GM12878 (cell line): ENCODE data around the gene ING4. TPM values are rescaled to one million over a fixed set of nuclear protein-coding genes. Genes with fewer than 3 reads are reported as not detected.

Experiments
- ATF3 ChIP-seq: IDR thresholded peaks from 2 replicates; pipeline ENCODE4 v1.6.1; 2011; ENCODE audit warnings: low read depth, mild to moderate bottlenecking, low read length, moderate library complexity, borderline replicate concordance; ENCODE audit errors: extremely low read depth
- BHLHE40 ChIP-seq, 2 experiments: fragments of 450-650 bp in 1 of 2; IDR thresholded peaks; 2 replicates each; pipeline ENCODE4 v1.6.1; 2011 to 2017; ENCODE audit warnings: low read depth in 2 of 2, borderline replicate concordance in 1 of 2, improper control_type of control experiment in 1 of 2, low read length in 1 of 2, mild to moderate bottlenecking in 1 of 2
- CHD2 ChIP-seq: IDR thresholded peaks from 2 replicates; pipeline ENCODE4 v1.6.1; 2011; ENCODE audit warnings: low read depth, low read length, improper control_type of control experiment, borderline replicate concordance
- CHD4 ChIP-seq: fragments of 200-600 bp; sonication (generic); IDR thresholded peaks from 2 replicates; pipeline ENCODE4 v1.6.1; 2016; ENCODE audit warnings: mild to moderate bottlenecking
- CREB1 ChIP-seq: IDR thresholded peaks from 2 replicates; pipeline ENCODE4 v1.6.1; 2012; ENCODE audit warnings: low read depth, mild to moderate bottlenecking, inconsistent platforms
- E2F4 ChIP-seq: IDR thresholded peaks from 2 replicates; pipeline ENCODE4 v1.6.1; 2012; ENCODE audit warnings: low read depth, low read length, improper control_type of control experiment
- EED ChIP-seq: sonication (generic); IDR thresholded peaks from 2 replicates; pipeline ENCODE4 v1.6.1; 2016; ENCODE audit warnings: antibody characterized with exemption, low read depth
- ELK1 ChIP-seq: IDR thresholded peaks from 2 replicates; pipeline ENCODE4 v1.6.1; 2012; ENCODE audit warnings: low read depth, low read length, improper control_type of control experiment
- HDGF ChIP-seq: fragments of 450-650 bp; IDR thresholded peaks from 2 replicates; pipeline ENCODE4 v1.6.1; 2016; ENCODE audit warnings: antibody characterized with exemption
- IRF4 ChIP-seq: IDR thresholded peaks from 2 replicates; pipeline ENCODE4 v1.6.1; 2011; ENCODE audit warnings: low read depth, low read length
- JUNB ChIP-seq: IDR thresholded peaks from 2 replicates; pipeline ENCODE4 v1.6.1; 2016; ENCODE audit warnings: antibody characterized with exemption, mild to moderate bottlenecking
- NFIC ChIP-seq: IDR thresholded peaks from 2 replicates; pipeline ENCODE4 v1.6.1; 2012; ENCODE audit warnings: low read depth, mild to moderate bottlenecking, inconsistent platforms, low read length, moderate library complexity
- PRDM15 ChIP-seq: fragments of 450-650 bp; formaldehyde crosslinking; IDR thresholded peaks from 2 replicates; pipeline ENCODE4 v1.4.0; 2020; ENCODE audit warnings: mild to moderate bottlenecking, moderate library complexity
- RFX5 ChIP-seq: IDR thresholded peaks from 2 replicates; pipeline ENCODE4 v1.6.1; 2011; ENCODE audit warnings: low read depth, low read length, improper control_type of control experiment
- SMAD1 ChIP-seq: fragments of 450-650 bp; IDR thresholded peaks from 2 replicates; pipeline ENCODE4 v1.6.1; 2018; ENCODE audit warnings: mild to moderate bottlenecking, low read depth; ENCODE audit not compliant: partially characterized antibody
- SP1 ChIP-seq: IDR thresholded peaks from one replicate; pipeline ENCODE4 v1.6.1; 2011; ENCODE audit warnings: low read depth, low read length
- SREBF1 ChIP-seq: IDR thresholded peaks from 2 replicates; pipeline ENCODE4 v1.6.1; 2012; ENCODE audit warnings: mild to moderate bottlenecking, low read length
- SREBF2 ChIP-seq: IDR thresholded peaks from 2 replicates; pipeline ENCODE4 v1.6.1; 2012; ENCODE audit warnings: mild to moderate bottlenecking, low read length
- TAF1 ChIP-seq: IDR thresholded peaks from 2 replicates; pipeline ENCODE4 v1.6.1; 2011; ENCODE audit warnings: mild to moderate bottlenecking, low read depth, low read length, borderline replicate concordance
- TBL1XR1 ChIP-seq: IDR thresholded peaks from 2 replicates; pipeline ENCODE4 v1.6.1; 2012; ENCODE audit warnings: low read depth, low read length, improper control_type of control experiment
- ZBED1 ChIP-seq: IDR thresholded peaks from 2 replicates; pipeline ENCODE4 v1.6.1; 2016; ENCODE audit warnings: borderline replicate concordance
- ZNF217 ChIP-seq: fragments of 450-650 bp; IDR thresholded peaks from 2 replicates; pipeline ENCODE4 v1.6.1; 2017; ENCODE audit warnings: antibody characterized with exemption, mild to moderate bottlenecking
- ZNF274 ChIP-seq: IDR thresholded peaks from one replicate; pipeline ENCODE4 v1.8.0; 2011; ENCODE audit not compliant: insufficient read length, insufficient read depth
- polyA plus RNA-seq, 11 experiments: library from polyadenylated mRNA; depleted of rRNA in 4 of 11; unstranded in 6 of 11; stranded (reverse) in 5 of 11; fragments of >200 nt; fragmentation: Nextera tagmentation in 4 of 11; fragmentation: Illumina TruSeq in 1 of 11; extraction: Ambion mirVana in 4 of 11; extraction: Trizol in 1 of 11; gene quantifications; 1 replicate in 1 of 11; 2 replicates in 10 of 11; pipeline versions ENCODE4 v1.2.1 to v1.2.3, GENCODE V29; 2011 to 2016; ENCODE audit warnings: inconsistent platforms in 2 of 11, missing spikeins in 2 of 11, low read depth in 1 of 11
- total RNA-seq, 4 experiments: library from RNA; depleted of rRNA in 3 of 4; stranded (reverse); fragments of >200 nt in 3 of 4; fragmentation: Illumina TruSeq in 1 of 4; extraction: Trizol in 1 of 4; gene quantifications; 2 replicates each; pipeline versions ENCODE4 v1.2.1 to v1.2.3, GENCODE V29; 2013 to 2021
- TF ChIP-seq, protein P1 (sequence below): IDR thresholded peaks from 2 replicates; pipeline ENCODE4 v1.6.1; 2011; ENCODE audit warnings: borderline replicate concordance, low read depth, mild to moderate bottlenecking, moderate library complexity, mixed read lengths, low read length; ENCODE audit not compliant: insufficient read depth; ENCODE audit errors: extremely low read length

Gene ING4
- total and polyA plus RNA-seq, 10 of the 15 experiments (the other 5 are each of a cell fraction or from before 2014, with no cell fraction given), result 7.2 to 53.9 (median 21.8) TPM

- TF ChIP-seq PRDM15 (CRISPR knock-in tag), result no peak
- TF ChIP-seq CHD2, result no peak
- TF ChIP-seq SREBF2, result no peak
- no peak for TF ChIP-seq CHD4
- TF ChIP-seq, protein P1, sequence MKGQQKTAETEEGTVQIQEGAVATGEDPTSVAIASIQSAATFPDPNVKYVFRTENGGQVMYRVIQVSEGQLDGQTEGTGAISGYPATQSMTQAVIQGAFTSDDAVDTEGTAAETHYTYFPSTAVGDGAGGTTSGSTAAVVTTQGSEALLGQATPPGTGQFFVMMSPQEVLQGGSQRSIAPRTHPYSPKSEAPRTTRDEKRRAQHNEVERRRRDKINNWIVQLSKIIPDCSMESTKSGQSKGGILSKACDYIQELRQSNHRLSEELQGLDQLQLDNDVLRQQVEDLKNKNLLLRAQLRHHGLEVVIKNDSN, result no peak
- peak; percentile 36; the same call in 1 of the 2 replicates for TF ChIP-seq HDGF
- TF ChIP-seq EED, result peak; percentile 71
- TF ChIP-seq TAF1, result no peak
- no peak for TF ChIP-seq SP1
- TF ChIP-seq ZNF274, result no peak
- TF ChIP-seq SREBF1, result no peak
- no peak for TF ChIP-seq NFIC
- no peak for TF ChIP-seq CREB1
- TF ChIP-seq JUNB, result no peak
- TF ChIP-seq ATF3, result no peak
- peak; percentile 79; the same call in 1 of the 2 replicates for TF ChIP-seq IRF4
- TF ChIP-seq ZBED1, result no peak
- TF ChIP-seq RFX5, result no peak
- no peak for TF ChIP-seq TBL1XR1
- TF ChIP-seq ELK1, result no peak
- no peak for TF ChIP-seq E2F4
- TF ChIP-seq SMAD1, result no peak
- peak; percentile 46 to 79; a peak in 2 of 4 replicates for TF ChIP-seq BHLHE40 (IDR thresholded peaks at IDR 0.05; ENCODE audit: borderline replicate concordance in 1 of 2, low read depth in 2 of 2, low read length in 1 of 2)
- TF ChIP-seq ZNF217, result no peak
Measured at GRCh38 chr12:6696690-6697583, 34.0 kb upstream of the ING4 start (continued).
